OCI-LY7 (cell line): ENCODE data around the gene COBL. TPM values are rescaled to one million over a fixed set of nuclear protein-coding genes. Genes with fewer than 3 reads are reported as not detected.

Experiments
- BruUV-seq: library from RNA; stranded (reverse); fragments of 400-500 nt; replicated peaks from 2 replicates; lab custom pipeline; 2021; lab: Mats Ljungman, UMichigan
- CTCF ChIA-PET: fragments of 300-600 bp; sonication (Branson Sonifier 250); formaldehyde crosslinking; loops from one replicate; lab custom pipeline; 2022; ENCODE audit warnings: antibody characterized with exemption; ENCODE audit not compliant: unreplicated experiment; lab: Charles Lee
- POLR2A ChIA-PET: fragments of 300-600 bp; sonication (Branson Sonifier 250); formaldehyde crosslinking; loops from one replicate; lab custom pipeline; 2022; ENCODE audit warnings: antibody characterized with exemption; lab: Charles Lee
- DNase-seq: peaks from one replicate; pipeline ENCODE4 v3.0.0-alpha.2; 2015; ENCODE audit warnings: low spot score
- H2AFZ ChIP-seq: fragments of 200-600 bp; sonication (generic), shearing (Covaris generic); 2 replicates; pipeline ENCODE4 v1.6.1; 2014; ENCODE audit warnings: mild to moderate bottlenecking, antibody characterized with exemption, low read length, moderate library complexity
- H3K27ac ChIP-seq: fragments of 200-600 bp; sonication (generic); 2 replicates; pipeline ENCODE4 v1.5.1; 2014; ENCODE audit warnings: mixed run types, low read depth, mild to moderate bottlenecking, moderate library complexity, low read length, inconsistent platforms; ENCODE audit not compliant: poor library complexity, severe bottlenecking
- H3K36me3 ChIP-seq: fragments of 200-600 bp; sonication (generic); 2 replicates; pipeline ENCODE4 v1.6.1; 2014; ENCODE audit warnings: mild to moderate bottlenecking, antibody characterized with exemption, low read length, moderate library complexity, mixed read lengths; ENCODE audit not compliant: insufficient read depth
- H3K4me1 ChIP-seq: fragments of 200-600 bp; sonication (generic); 2 replicates; pipeline ENCODE4 v1.5.1; 2014; ENCODE audit warnings: mild to moderate bottlenecking, low read length; ENCODE audit not compliant: insufficient read depth, poor library complexity, severe bottlenecking
- H3K4me2 ChIP-seq: fragments of 200-600 bp; sonication (generic); 2 replicates; pipeline ENCODE4 v1.6.1; 2014; ENCODE audit warnings: mild to moderate bottlenecking, low read length
- H3K4me3 ChIP-seq: fragments of 200-600 bp; sonication (generic); 2 replicates; pipeline ENCODE4 v1.5.1; 2014; ENCODE audit warnings: mild to moderate bottlenecking, low read depth, low read length; ENCODE audit not compliant: poor library complexity, severe bottlenecking
- H3K79me2 ChIP-seq: fragments of 200-600 bp; sonication (generic); 2 replicates; pipeline ENCODE4 v1.6.1; 2016; ENCODE audit warnings: low read depth, mild to moderate bottlenecking, low read length, moderate library complexity, mixed read lengths; ENCODE audit not compliant: insufficient read depth
- H3K9me2 ChIP-seq: fragments of 200-600 bp; sonication (generic); 2 replicates; pipeline ENCODE4 v1.6.1; 2016; ENCODE audit warnings: mild to moderate bottlenecking, low read length, mixed read lengths; ENCODE audit not compliant: insufficient read depth
- H3K9me3 ChIP-seq: fragments of 200-600 bp; sonication (generic); 2 replicates; pipeline ENCODE4 v1.6.1; 2014; ENCODE audit warnings: mild to moderate bottlenecking, mixed run types, low read length, mixed read lengths
- H4K20me1 ChIP-seq: fragments of 200-600 bp; sonication (generic); 2 replicates; pipeline ENCODE4 v1.6.1; 2014; ENCODE audit warnings: mild to moderate bottlenecking, antibody characterized with exemption, low read length, moderate library complexity, mixed read lengths; ENCODE audit not compliant: insufficient read depth
- EZH2phosphoT487 ChIP-seq: fragments of 200-600 bp; sonication (generic); IDR thresholded peaks from 2 replicates; pipeline ENCODE4 v1.6.1; 2018; ENCODE audit warnings: low read depth, borderline replicate concordance, mild to moderate bottlenecking, mixed run types, antibody characterized with exemption, low read length, moderate library complexity, mixed read lengths
- intact Hi-C: fragments of 100-400 bp; cut with micrococcal nuclease; formaldehyde crosslinking; loops from one replicate; pipeline ENCODE4 v1.10.0; 2022; ENCODE audit not compliant: unreplicated experiment
- total RNA-seq, 2 experiments: library from RNA; depleted of rRNA in 1 of 2; stranded (reverse); fragments of >200 nt in 1 of 2; shearing (Covaris generic) in 1 of 2; gene quantifications; 2 replicates each; pipeline ENCODE4 v1.2.3, GENCODE V29; 2014 to 2022
- TF ChIP-seq, protein P1 (sequence below): fragments of 200-600 bp; sonication (generic); conservative IDR thresholded peaks from 2 replicates; pipeline ENCODE4 v1.5.1; 2014; ENCODE audit warnings: mild to moderate bottlenecking, antibody characterized with exemption, low read length, moderate library complexity, mixed read lengths

The COBL gene
- total RNA-seq, 2 experiments from 2014 or later = not detected

DNA sequence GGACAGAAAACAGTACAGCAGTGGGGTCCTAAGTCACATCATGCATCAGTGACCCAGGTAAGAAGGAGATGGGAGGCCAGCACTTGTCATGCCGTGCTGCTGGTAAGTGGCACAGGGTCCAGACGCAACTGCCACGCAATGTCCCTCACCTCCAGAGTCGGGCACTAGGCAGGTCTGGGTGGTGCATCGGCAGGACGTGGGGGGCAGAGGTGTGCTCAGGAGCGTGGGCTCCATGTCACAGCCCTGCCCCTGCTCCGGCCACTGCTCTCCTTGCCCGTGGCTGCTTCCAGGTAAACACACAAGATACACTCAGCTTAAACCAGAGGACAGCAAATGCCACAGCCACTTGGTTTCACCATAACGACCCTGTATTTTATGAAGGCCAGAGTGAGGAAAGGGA, 47.3 kb downstream of the COBL start:
- TF ChIP-seq, protein P1, sequence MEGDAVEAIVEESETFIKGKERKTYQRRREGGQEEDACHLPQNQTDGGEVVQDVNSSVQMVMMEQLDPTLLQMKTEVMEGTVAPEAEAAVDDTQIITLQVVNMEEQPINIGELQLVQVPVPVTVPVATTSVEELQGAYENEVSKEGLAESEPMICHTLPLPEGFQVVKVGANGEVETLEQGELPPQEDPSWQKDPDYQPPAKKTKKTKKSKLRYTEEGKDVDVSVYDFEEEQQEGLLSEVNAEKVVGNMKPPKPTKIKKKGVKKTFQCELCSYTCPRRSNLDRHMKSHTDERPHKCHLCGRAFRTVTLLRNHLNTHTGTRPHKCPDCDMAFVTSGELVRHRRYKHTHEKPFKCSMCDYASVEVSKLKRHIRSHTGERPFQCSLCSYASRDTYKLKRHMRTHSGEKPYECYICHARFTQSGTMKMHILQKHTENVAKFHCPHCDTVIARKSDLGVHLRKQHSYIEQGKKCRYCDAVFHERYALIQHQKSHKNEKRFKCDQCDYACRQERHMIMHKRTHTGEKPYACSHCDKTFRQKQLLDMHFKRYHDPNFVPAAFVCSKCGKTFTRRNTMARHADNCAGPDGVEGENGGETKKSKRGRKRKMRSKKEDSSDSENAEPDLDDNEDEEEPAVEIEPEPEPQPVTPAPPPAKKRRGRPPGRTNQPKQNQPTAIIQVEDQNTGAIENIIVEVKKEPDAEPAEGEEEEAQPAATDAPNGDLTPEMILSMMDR = no peak
- no peak for TF ChIP-seq EZH2phosphoT487

DNA sequence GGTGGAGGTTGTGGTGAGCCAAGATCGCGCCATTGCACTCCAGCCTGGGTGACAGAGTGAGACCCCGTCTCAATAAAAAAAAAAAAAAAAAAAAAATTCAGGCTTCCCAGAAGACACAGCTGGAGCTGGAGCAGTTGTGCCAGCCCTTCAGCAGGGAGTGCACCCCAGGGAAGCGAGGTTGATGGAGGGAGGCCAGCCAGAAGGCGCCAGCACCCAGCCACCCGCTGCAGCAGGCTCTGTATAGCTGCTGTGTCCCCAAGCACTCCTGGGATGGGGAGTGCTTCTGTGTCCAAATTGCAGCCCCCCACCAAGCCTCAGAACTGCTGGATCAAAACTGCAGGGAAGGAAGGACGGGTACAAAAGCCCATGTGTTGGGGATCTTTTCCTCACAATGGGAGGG, 47.8 kb downstream of the COBL start:
- BruUV-seq = no TSS peak
- POLR2A ChIA-PET = no interaction called here
- Histone ChIP-seq H2AFZ (no peak overlapping the region), H4K20me1 (no peaks in the 10 kb centered on the region; the same call in 1 of the 2 replicates), H3K27ac (no peak overlapping the region), H3K79me2 (no peaks in the 10 kb centered on the region), H3K4me1 (no peaks in the 10 kb centered on the region), H3K4me3 (no peak overlapping the region), H3K9me2 (no peaks in the 10 kb centered on the region), H3K36me3 (no peaks in the 10 kb centered on the region), H3K4me2 (no peak overlapping the region), H3K9me3 (no peaks in the 10 kb centered on the region)
- CTCF ChIA-PET = no interaction called here
- DNase-seq = no peak
- intact Hi-C loops = no loop called here
- TF ChIP-seq, protein P1 = no peak
- no peak for TF ChIP-seq EZH2phosphoT487

More for the DNA sequence above, 47.3 kb downstream of the COBL start:
- CTCF ChIA-PET = no interaction called here
- H3K27ac ChIP-seq = no peak overlapping the region
- BruUV-seq = no TSS peak
- no peaks in the 10 kb centered on the region for H3K4me1 ChIP-seq
- POLR2A ChIA-PET = no interaction called here
- no peaks in the 10 kb centered on the region for H3K9me2 ChIP-seq
- H3K4me3 ChIP-seq = no peak overlapping the region
- H3K36me3 ChIP-seq = no peaks in the 10 kb centered on the region
- intact Hi-C loops = no loop called here
- H4K20me1 ChIP-seq = no peaks in the 10 kb centered on the region; the same call in 1 of the 2 replicates
- H2AFZ ChIP-seq = no peak overlapping the region
- H3K79me2 ChIP-seq = no peaks in the 10 kb centered on the region
- no peak for DNase-seq
- H3K9me3 ChIP-seq = no peaks in the 10 kb centered on the region
- no peak overlapping the region for H3K4me2 ChIP-seq

- POLR2A ChIA-PET = no interaction called here
- no TSS peak for BruUV-seq
- TF ChIP-seq EZH2phosphoT487 = no peak
- TF ChIP-seq, protein P1 = no peak
- no peak for DNase-seq
- CTCF ChIA-PET = no interaction called here
- Histone ChIP-seq H4K20me1 (no peaks in the 10 kb centered on the region), H3K27ac (no peak overlapping the region), H3K4me3 (no peak overlapping the region), H2AFZ (no peak overlapping the region), H3K4me1 (no peaks in the 10 kb centered on the region), H3K9me2 (no peaks in the 10 kb centered on the region), H3K9me3 (no peaks in the 10 kb centered on the region), H3K4me2 (no peak overlapping the region), H3K79me2 (no peaks in the 10 kb centered on the region), H3K36me3 (no peaks in the 10 kb centered on the region)
- intact Hi-C loops = no loop called here
Measured at GRCh38 chr7:51267169-51267568, 49.4 kb downstream of the COBL start.
